Measurements from ENCODE around the gene CCNL1. TPM values are rescaled to one million over a fixed set of nuclear protein-coding genes. Genes with fewer than 3 reads are reported as not detected.
A peak's percentile ranks its signal among the peaks of the same experiment; 100 is the strongest.

Gene CCNL1
- total and polyA plus RNA-seq, 2 experiments from 2014 or later, result 125 to 300 TPM

DNA sequence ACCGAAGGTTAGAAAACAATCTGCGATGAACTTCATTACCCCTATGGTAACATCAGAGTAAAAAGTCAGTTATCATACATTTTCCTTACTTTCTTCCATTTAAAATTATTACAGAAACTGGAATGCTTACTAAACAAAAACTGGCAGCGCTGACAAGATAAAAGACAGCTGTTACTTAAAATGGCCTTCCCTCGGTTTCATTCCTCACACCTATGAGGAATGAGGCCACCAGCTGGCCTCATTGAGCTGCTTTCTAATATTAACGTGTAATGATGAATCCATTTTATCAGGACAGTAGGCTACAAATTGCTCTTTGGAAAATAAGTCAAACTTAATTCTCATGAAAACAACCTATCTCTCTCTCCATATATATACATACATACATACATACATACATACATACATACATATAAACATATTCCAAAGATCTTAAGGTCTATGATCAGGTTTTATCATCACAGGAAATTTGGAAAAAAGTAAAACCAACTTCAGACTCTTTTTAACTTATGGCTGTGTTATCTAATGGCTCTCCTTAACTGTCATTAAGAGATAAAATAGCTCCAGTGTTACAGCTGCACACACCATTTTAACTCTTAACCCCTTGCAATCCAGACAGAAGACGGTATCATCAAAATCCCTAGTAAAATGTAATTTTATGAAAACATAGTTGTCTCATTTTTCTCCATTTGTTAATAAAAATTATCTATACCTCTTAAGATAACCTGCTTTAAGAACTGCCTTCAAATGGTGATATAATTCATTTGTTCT is 5.2 kb downstream of the CCNL1 start:
- TF ChIP-seq EZH2phosphoT487 (IDR thresholded peaks at IDR 0.05; ENCODE audit: low read depth, severe bottlenecking, unreplicated experiment) (no peak), EZH2 (IDR thresholded peaks at IDR 0.05; ENCODE audit: borderline replicate concordance) (no peak)
- TF ChIP-seq, protein P1, sequence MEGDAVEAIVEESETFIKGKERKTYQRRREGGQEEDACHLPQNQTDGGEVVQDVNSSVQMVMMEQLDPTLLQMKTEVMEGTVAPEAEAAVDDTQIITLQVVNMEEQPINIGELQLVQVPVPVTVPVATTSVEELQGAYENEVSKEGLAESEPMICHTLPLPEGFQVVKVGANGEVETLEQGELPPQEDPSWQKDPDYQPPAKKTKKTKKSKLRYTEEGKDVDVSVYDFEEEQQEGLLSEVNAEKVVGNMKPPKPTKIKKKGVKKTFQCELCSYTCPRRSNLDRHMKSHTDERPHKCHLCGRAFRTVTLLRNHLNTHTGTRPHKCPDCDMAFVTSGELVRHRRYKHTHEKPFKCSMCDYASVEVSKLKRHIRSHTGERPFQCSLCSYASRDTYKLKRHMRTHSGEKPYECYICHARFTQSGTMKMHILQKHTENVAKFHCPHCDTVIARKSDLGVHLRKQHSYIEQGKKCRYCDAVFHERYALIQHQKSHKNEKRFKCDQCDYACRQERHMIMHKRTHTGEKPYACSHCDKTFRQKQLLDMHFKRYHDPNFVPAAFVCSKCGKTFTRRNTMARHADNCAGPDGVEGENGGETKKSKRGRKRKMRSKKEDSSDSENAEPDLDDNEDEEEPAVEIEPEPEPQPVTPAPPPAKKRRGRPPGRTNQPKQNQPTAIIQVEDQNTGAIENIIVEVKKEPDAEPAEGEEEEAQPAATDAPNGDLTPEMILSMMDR (IDR thresholded peaks at IDR 0.05; ENCODE audit: poor library complexity), result no peak

DNA sequence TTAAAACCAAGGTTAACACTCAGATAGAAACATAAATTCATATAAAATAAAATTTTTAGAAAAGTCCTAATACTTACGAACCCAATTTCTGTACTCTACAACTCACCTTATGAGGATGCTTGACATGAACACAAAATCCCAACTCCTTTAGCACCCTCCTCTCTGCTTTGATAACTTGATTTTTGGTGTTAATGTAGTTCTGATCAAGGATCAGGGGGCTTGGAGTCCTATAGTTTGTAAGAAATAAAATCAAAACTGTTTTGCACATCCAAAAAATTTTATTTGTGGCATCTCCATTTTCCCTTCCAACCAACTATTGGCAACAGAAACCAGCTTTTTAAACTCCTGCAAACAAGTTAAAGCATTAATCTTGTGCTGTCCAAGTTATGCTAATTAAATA is 7.0 kb downstream of the CCNL1 start:
- H4K20me1 ChIP-seq (ENCODE audit: insufficient read depth, poor library complexity, severe bottlenecking), result peaks cover 90% of the 10 kb centered on the region
- H3K4me1 ChIP-seq (ENCODE audit: insufficient read depth), result peaks cover 20% of the 10 kb centered on the region
- DNase-seq (ENCODE audit: low spot score), result no peak
- no peaks in the 10 kb centered on the region for H3K9me2 ChIP-seq (replicated peaks; ENCODE audit: insufficient read depth)
- peaks cover 79% of the 10 kb centered on the region for H3K79me2 ChIP-seq
- no peak for TF ChIP-seq EZH2phosphoT487 (IDR thresholded peaks at IDR 0.05; ENCODE audit: low read depth, severe bottlenecking, unreplicated experiment)
- TF ChIP-seq, protein P1 (IDR thresholded peaks at IDR 0.05; ENCODE audit: poor library complexity), result no peak
- TF ChIP-seq EZH2 (IDR thresholded peaks at IDR 0.05; ENCODE audit: borderline replicate concordance), result no peak
- H3K4me3 ChIP-seq, result no peak overlapping the region
- no peak overlapping the region for H3K27ac ChIP-seq
- peaks cover 22% of the 10 kb centered on the region for H3K36me3 ChIP-seq (replicated peaks; ENCODE audit: insufficient read depth, low read depth)
- H3K9me3 ChIP-seq (ENCODE audit: low read depth), result no peaks in the 10 kb centered on the region
- no peak overlapping the region for H2AFZ ChIP-seq
- no peak overlapping the region for H3K4me2 ChIP-seq
- 97% methylated on average over 1 of the region's 1 CpG for WGBS (ENCODE audit: low lambda C conversion rate, missing lambda C conversion rate)
- no peaks in the 10 kb centered on the region for H3K27me3 ChIP-seq

More for the DNA sequence above, 5.2 kb downstream of the CCNL1 start:
- no peak for DNase-seq (ENCODE audit: low spot score)
- H2AFZ ChIP-seq, result no peak overlapping the region
- H3K27ac ChIP-seq, result no peak overlapping the region
- H3K4me2 ChIP-seq, result peak overlapping the region; percentile 83
- H3K79me2 ChIP-seq, result peaks cover 92% of the 10 kb centered on the region
- H3K4me1 ChIP-seq (ENCODE audit: insufficient read depth), result peaks cover 24% of the 10 kb centered on the region
- peaks cover 13% of the 10 kb centered on the region for H3K36me3 ChIP-seq (replicated peaks; ENCODE audit: insufficient read depth, low read depth)
- H3K9me2 ChIP-seq (replicated peaks; ENCODE audit: insufficient read depth), result no peaks in the 10 kb centered on the region
- 64% methylated on average over 6 of the region's 6 CpGs for WGBS (ENCODE audit: low lambda C conversion rate, missing lambda C conversion rate)
- H3K9me3 ChIP-seq (ENCODE audit: low read depth), result no peaks in the 10 kb centered on the region
- H4K20me1 ChIP-seq (ENCODE audit: insufficient read depth, poor library complexity, severe bottlenecking), result peaks cover 92% of the 10 kb centered on the region
- no peak overlapping the region for H3K4me3 ChIP-seq
- no peaks in the 10 kb centered on the region for H3K27me3 ChIP-seq

DNA sequence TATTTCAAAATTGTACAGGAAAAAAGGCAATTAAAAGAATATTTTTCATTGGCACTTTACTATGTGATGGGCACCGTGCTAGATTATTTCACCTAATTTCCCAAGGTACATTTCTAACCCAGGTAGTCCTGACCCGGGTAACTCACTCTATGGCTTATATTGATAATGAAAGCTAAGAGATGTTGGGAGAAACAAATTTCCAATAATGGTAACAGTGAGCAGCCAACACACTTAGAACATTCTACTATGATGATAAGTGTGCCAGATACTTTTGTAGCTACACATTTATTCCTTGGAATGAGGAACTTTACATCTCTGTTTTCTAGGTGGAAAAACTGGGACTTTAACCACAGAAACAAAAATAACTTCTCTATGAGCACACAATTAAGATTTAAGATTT is 7.5 kb downstream of the CCNL1 start:
- Histone ChIP-seq H3K4me1 (ENCODE audit: insufficient read depth) (peaks cover 15% of the 10 kb centered on the region), H4K20me1 (ENCODE audit: insufficient read depth, poor library complexity, severe bottlenecking) (peaks cover 86% of the 10 kb centered on the region), H3K4me2 (no peak overlapping the region), H3K4me3 (no peak overlapping the region), H3K36me3 (replicated peaks; ENCODE audit: insufficient read depth, low read depth) (peaks cover 22% of the 10 kb centered on the region), H3K27ac (no peak overlapping the region), H2AFZ (no peak overlapping the region), H3K27me3 (no peaks in the 10 kb centered on the region), H3K9me2 (replicated peaks; ENCODE audit: insufficient read depth) (no peaks in the 10 kb centered on the region), H3K79me2 (peaks cover 74% of the 10 kb centered on the region), H3K9me3 (ENCODE audit: low read depth) (no peaks in the 10 kb centered on the region)
- TF ChIP-seq, protein P1 (IDR thresholded peaks at IDR 0.05; ENCODE audit: poor library complexity), result no peak
- no peak for TF ChIP-seq EZH2phosphoT487 (IDR thresholded peaks at IDR 0.05; ENCODE audit: low read depth, severe bottlenecking, unreplicated experiment)
- no peak for TF ChIP-seq EZH2 (IDR thresholded peaks at IDR 0.05; ENCODE audit: borderline replicate concordance)
- no peak for DNase-seq (ENCODE audit: low spot score)
- 100% methylated on average over 2 of the region's 2 CpGs for WGBS (ENCODE audit: low lambda C conversion rate, missing lambda C conversion rate)

All from hepatocyte (in vitro differentiated cells).